ENCODE measurements around the gene FLACC1.
"Not testable (repeated sequence)": the region's sequence is repeated elsewhere in the genome, so short reads cannot be mapped to it uniquely, and the experiment has no call there.

The FLACC1 gene

DNA sequence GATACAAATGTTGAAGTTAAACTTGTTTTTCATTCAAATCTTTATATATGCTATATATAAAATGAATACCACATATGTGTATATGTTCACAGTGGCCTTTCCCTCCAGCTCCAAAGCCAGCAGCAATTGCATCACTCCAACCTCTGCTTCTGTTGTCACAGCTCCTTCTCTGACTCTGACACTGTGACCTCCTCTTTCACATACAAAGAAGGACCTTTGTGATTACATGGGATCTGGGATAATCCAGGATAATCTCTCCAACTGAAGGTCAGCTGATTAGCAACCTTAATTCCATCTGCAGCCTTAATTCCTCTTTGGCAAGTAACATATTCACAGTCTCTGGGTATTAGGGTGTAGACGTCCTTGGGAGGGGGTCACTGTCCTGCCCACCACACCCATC lies 8.4 kb downstream of the FLACC1 start:
- no peak for DNase-seq (ENCODE audit: low spot score)

- DNase-seq (ENCODE audit: low spot score), result no peak
Measured at GRCh38 chr2:201347138-201347537, 10.0 kb downstream of the FLACC1 start.

DNA sequence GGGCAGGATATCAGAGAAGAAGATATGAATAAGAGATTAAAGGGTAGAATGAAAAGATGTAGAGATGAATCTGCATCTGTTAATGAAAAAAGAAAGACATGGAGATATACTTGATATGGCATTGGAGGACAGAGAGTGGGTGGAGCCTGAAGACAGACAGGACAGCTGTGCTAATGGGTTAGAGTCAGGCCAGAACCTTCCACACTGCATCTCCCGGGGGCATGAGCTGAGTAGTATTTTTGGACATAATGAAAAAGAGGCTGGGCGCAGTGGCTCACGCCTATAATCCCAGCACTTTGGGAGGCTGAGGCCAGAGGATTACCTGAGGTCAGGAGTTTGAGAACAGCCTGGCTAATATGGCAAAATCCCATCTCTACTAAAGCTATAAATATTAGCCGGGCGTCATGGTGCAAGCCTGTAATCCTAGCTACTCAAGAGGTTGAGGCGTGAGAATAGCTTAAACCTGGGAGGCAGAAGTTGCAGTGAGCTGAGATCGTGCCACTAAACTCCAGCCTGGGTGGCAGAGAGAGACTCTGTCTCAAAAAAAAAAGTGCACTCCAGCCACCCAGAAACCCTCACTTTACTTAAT lies 11.4 kb downstream of the FLACC1 start:
- no peak for DNase-seq (ENCODE audit: low spot score)

- no peak for DNase-seq (ENCODE audit: low spot score)
Measured at GRCh38 chr2:201344663-201345366, 12.3 kb downstream of the FLACC1 start.

DNA sequence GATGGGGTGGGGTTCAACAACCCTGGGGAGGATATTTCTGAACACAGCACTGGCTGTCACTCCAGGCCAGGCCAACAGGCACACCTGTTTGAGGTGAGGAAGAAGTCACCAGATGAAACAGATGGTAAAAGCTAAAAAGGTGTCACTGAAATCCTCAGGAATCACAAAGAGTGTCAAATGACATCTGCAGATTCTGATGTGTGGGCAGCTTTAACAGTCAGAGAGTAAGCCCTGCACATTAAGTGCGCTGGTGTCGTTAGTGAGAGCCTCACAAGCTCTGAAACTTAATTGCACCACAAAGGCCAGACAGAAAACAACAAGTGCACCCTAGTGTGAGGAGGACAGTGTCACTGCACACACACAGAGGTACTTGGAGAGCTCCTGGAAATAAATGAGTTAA lies 13.6 kb downstream of the FLACC1 start:
- no peak for DNase-seq (ENCODE audit: low spot score)

- DNase-seq (ENCODE audit: low spot score), result no peak
Measured at GRCh38 chr2:201342923-201343322, 14.2 kb downstream of the FLACC1 start.

GRCh38 chr2:201329409-201329808 lies 27.7 kb downstream of the FLACC1 start:
- DNase-seq (ENCODE audit: low spot score), result no peak

- no peak for DNase-seq (ENCODE audit: low spot score)
Measured at GRCh38 chr2:201327678-201328077, 29.5 kb downstream of the FLACC1 start.

- DNase-seq (ENCODE audit: low spot score), result no peak
Measured at GRCh38 chr2:201322772-201323171, 34.4 kb downstream of the FLACC1 start.

DNA sequence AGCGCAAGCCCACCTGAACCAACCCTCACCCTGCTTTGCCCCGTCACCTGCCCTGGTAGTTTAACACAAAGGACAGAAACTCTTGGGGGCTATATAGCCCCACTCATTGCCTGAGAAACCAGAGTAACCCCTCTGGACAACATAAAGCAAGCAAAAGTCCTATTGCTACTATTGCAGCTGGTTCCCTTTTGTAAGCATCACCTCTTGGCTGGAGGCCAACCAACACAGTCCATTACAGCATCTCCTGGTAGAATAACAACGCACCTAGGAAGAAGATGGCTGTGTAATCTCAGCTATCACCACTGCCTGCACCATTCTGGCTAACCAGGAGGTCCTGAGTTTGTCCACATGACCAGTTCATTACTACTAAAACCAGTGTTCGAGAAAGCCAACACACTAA lies 36.4 kb downstream of the FLACC1 start:
- DNase-seq (ENCODE audit: low spot score), result no peak

DNA sequence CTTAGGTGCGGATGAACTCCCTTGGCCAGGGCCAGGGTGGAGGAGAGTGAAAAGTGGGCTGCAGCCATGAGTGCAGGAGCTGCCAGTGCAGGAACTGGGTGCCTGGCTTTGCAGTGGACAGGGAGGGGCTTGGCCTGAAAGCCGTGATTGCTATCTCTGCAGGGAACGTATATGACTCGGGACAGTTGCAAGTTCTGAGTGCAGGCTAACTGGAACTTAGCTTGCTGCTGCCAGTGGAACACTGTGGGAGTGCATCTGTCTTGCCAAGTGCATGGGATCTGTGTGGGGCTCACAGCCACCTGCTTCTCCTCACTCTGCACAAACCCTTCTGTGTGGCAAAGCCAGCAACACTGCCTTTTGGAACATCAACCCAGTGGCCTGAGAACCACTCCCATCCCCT lies 36.9 kb downstream of the FLACC1 start:
- DNase-seq (ENCODE audit: low spot score), result no peak

DNA sequence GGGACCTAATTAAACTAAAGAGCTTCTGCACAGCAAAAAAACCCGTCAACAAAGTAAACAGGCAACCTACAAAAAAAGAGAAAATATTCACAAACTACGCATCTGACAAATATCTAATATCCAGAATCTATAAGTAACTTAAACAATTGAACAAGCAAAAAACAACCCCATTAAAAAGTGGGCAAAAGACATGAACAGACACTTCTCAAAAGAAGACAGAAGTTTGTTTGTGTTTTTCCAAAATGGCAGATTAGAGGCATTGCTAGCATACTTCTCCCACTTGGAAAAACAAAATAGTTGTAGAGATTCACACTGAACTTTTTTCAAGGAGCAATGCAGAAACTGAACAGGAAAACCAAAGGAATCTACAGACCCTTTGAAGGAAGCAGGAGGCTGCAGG lies 37.6 kb downstream of the FLACC1 start:
- DNase-seq (ENCODE audit: low spot score), result no peak

DNA sequence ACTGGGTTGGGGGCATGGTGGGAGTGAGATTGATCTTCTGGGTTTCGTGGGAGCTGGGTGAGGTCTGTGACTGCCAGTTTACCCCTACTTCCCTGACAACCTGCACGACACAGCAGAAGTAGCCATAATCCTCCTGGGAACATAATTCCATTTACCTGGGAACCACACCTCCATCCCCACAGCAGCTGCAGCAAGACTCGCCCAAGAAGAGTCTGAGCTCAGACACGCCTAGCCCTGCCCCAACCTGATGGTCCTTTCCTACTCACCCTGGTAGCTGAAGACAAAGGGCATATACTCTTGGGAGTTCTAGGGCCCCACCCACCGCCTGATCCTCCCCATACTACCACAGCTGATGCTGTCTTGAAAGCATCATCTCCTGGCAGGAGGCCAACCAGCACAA lies 43.8 kb downstream of the FLACC1 start:
- DNase-seq (ENCODE audit: low spot score), result no peak

GRCh38 chr2:201308914-201309313 lies 48.2 kb downstream of the FLACC1 start:
- no peak for DNase-seq (ENCODE audit: low spot score)

DNA sequence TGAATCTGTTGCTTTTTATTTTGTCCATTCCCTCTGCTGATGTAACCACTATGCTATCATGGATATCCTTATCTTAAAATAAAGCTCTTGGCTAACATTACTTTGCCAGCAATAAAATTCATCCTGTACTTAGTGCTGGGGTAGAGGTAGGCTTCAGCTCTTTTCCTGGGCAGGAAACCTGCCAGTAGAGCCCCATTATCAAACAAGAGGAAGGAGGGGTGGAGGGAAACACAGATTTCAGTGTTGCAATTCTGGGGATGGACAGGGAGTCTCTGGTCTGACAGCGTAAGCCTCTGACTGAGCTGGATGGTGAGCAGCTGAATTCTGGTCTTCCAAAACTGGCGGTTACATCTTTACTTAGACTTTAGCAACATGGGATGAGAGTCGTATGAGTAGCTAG lies 49.3 kb downstream of the FLACC1 start:
- DNase-seq (ENCODE audit: low spot score), result no peak

DNA sequence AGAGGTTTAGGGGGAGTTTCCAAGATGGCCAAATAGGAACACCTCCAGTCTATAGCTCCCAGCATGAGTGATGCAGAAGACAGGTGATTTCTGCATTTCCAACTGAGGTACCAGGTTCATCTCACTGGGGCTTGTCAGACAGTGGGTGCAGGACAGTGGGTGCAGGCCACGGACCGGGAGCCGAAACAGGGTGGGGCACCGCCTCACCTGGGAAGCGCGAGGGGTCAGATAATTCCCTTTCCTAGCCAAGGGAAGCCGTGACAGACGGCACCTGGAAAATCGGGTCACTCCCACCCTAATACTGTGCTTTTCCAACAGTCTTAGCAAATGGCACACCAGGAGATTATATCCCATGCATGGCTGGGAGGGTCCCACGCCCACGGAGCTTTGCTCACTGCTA lies 57.2 kb downstream of the FLACC1 start:
- not testable (repeated sequence) for DNase-seq (ENCODE audit: low spot score)

- no peak for DNase-seq (ENCODE audit: low spot score)
Measured at GRCh38 chr2:201298462-201299052, 58.6 kb downstream of the FLACC1 start.

- not testable (repeated sequence) for DNase-seq (ENCODE audit: low spot score)
Measured at GRCh38 chr2:201290457-201291148, 66.5 kb downstream of the FLACC1 start.

- DNase-seq (ENCODE audit: low spot score), result no peak
Measured at GRCh38 chr2:201285499-201285898, 71.6 kb downstream of the FLACC1 start.

- no peak for DNase-seq (ENCODE audit: low spot score)
Measured at GRCh38 chr2:201280191-201281040, 76.7 kb downstream of the FLACC1 start.

- no peak for DNase-seq (ENCODE audit: low spot score)
Measured at GRCh38 chr2:201279079-201279478, 78.1 kb downstream of the FLACC1 start.

DNA sequence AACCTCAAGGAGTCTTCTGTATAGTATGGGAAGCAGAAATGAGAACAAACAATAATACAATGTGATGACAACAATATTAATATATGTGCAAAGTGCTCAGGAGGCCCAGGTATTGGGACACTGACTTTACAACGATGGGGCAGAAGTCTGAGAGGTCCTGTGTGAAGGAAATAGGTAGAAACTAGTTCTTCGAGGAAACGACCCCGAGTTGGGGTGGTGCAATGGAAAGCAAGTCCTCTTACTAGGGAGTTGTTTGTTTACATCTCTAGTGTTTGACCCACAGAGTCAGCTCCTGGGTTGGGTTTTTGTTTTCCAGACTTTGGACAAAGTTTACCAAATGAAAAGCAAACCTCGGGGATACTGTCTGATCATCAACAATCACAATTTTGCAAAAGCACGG lies 80.6 kb downstream of the FLACC1 start:
- DNase-seq (ENCODE audit: low spot score), result no peak

Measured in D341Med (cell line).